Prostate gland (tissue), 2 donors: Measurements from ENCODE around the gene TRAF3. TPM values are rescaled to one million over a fixed set of nuclear protein-coding genes. Genes with fewer than 3 reads are reported as not detected.
A peak's percentile ranks its signal among the peaks of the same experiment; 100 is the strongest.

Experiments
- DNase-seq: peaks from one replicate; pipeline ENCODE4 v3.0.0-alpha.2; 2019; ENCODE audit warnings: low spot score
- H3K27ac ChIP-seq, 2 donors: fragments of 200-600 bp; sonication (generic); 2 replicates each; pipeline ENCODE4 v1.5.1; 2017 to 2019
- H3K27me3 ChIP-seq: fragments of 200-600 bp; sonication (generic); replicated peaks from 2 replicates; pipeline ENCODE4 v1.5.1; 2019; ENCODE audit not compliant: insufficient read depth
- H3K36me3 ChIP-seq, 2 donors: fragments of 200-600 bp; sonication (generic); 1 replicate in 1 of 2; 2 replicates in 1 of 2; pipeline versions ENCODE4 v1.5.1 to v1.8.1; 2017 to 2019
- H3K4me1 ChIP-seq: fragments of 200-600 bp; sonication (generic); replicated peaks from 2 replicates; pipeline ENCODE4 v1.5.1; 2019
- H3K4me3 ChIP-seq, 2 donors: fragments of 200-600 bp; sonication (generic); 2 replicates each; pipeline ENCODE4 v1.5.1; 2017 to 2019
- H3K9me3 ChIP-seq: fragments of 200-600 bp; sonication (generic); 2 replicates; pipeline ENCODE4 v1.5.1; 2017
- POLR2A ChIP-seq: fragments of 450-650 bp; IDR thresholded peaks from one replicate; pipeline ENCODE4 v1.6.1; 2016; ENCODE audit warnings: antibody characterized with exemption, mild to moderate bottlenecking
- POLR2AphosphoS5 ChIP-seq: sonication (generic); formaldehyde crosslinking; IDR thresholded peaks from one replicate; pipeline ENCODE4 v1.6.1; 2017; ENCODE audit warnings: antibody characterized with exemption
- WGBS: methylation state at CpG from one replicate; pipeline ENCODE4 v1.1.5; 2018; 5-methylcytosine and 5-hydroxymethylcytosine counted together
- intact Hi-C: fragments of 100-400 bp; cut with DNase I; formaldehyde crosslinking; loops from one replicate; pipeline ENCODE4 v1.14.2; 2022
- total RNA-seq, 2 donors: library from RNA; depleted of rRNA; stranded (reverse); fragments of >200 nt; gene quantifications; one replicate each; pipeline ENCODE4 v1.1.0, GENCODE V29; 2016
- TF ChIP-seq, protein P1 (sequence below), 4 experiments: fragments of 200-600 bp in 2 of 4; fragments of 450-650 bp in 2 of 4; sonication (generic) in 2 of 4; IDR thresholded peaks; 1 replicate in 3 of 4; 2 replicates in 1 of 4; pipeline ENCODE4 v1.5.1; 2016 to 2019; ENCODE audit warnings: antibody characterized with exemption in 4 of 4, mild to moderate bottlenecking in 2 of 4, moderate library complexity in 2 of 4

The TRAF3 gene
- total RNA-seq, 2 donors from 2014 or later, result 8.3 to 22.0 TPM

DNA sequence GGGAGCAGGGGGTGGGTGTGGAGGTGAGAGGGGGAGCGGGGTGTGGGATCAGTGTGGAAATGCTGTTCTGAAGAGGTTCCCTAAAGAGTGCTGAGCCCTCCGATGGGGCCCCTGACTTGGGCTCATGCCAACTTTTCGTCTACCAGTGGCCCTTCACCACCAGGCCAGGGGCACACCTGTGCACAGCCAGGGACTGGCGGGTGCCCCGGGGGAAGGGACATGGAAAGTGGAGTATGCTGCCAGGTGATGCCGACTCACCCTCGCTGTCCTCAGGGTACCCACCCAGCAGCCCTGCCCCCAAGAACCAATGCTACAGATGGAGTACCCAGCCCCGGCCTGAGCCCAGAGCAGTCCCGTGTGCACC, 171.4 kb downstream of the TRAF3 start:
- H3K4me3 ChIP-seq, result no peak overlapping the region
- no peaks in the 10 kb centered on the region for H3K9me3 ChIP-seq
- intact Hi-C loops, result no loop called here
- WGBS, result 71% methylated on average over 9 of the region's 9 CpGs
- H3K4me1 ChIP-seq, result peaks cover 12% of the 10 kb centered on the region
- no peak overlapping the region for H3K27ac ChIP-seq
- DNase-seq, result no peak
- TF ChIP-seq, protein P1, sequence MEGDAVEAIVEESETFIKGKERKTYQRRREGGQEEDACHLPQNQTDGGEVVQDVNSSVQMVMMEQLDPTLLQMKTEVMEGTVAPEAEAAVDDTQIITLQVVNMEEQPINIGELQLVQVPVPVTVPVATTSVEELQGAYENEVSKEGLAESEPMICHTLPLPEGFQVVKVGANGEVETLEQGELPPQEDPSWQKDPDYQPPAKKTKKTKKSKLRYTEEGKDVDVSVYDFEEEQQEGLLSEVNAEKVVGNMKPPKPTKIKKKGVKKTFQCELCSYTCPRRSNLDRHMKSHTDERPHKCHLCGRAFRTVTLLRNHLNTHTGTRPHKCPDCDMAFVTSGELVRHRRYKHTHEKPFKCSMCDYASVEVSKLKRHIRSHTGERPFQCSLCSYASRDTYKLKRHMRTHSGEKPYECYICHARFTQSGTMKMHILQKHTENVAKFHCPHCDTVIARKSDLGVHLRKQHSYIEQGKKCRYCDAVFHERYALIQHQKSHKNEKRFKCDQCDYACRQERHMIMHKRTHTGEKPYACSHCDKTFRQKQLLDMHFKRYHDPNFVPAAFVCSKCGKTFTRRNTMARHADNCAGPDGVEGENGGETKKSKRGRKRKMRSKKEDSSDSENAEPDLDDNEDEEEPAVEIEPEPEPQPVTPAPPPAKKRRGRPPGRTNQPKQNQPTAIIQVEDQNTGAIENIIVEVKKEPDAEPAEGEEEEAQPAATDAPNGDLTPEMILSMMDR (IDR thresholded peaks at IDR 0.05), result no peak
- TF ChIP-seq POLR2A (no peak), POLR2AphosphoS5 (no peak)
- H3K36me3 ChIP-seq, result peaks cover 8 to 52% of the 10 kb centered on the region in 2 donors
- no peaks in the 10 kb centered on the region for H3K27me3 ChIP-seq

- H3K27ac ChIP-seq, result peak overlapping the region in 1 of 2 donors; percentile 2
- intact Hi-C loops, result no loop called here
- peaks cover 12% of the 10 kb centered on the region for H3K4me1 ChIP-seq
- DNase-seq, result no peak
- peaks cover 7 to 49% of the 10 kb centered on the region in 2 donors for H3K36me3 ChIP-seq
- H3K4me3 ChIP-seq, result no peak overlapping the region
- no peaks in the 10 kb centered on the region for H3K9me3 ChIP-seq
- TF ChIP-seq POLR2AphosphoS5 (no peak), POLR2A (no peak)
- TF ChIP-seq, protein P1 (IDR thresholded peaks at IDR 0.05), result no peak
- WGBS, result 77% methylated on average over 28 of the region's 28 CpGs
- no peaks in the 10 kb centered on the region for H3K27me3 ChIP-seq
Observed at GRCh38 chr14:102949062-102949800, 172.0 kb downstream of the TRAF3 start.

DNA sequence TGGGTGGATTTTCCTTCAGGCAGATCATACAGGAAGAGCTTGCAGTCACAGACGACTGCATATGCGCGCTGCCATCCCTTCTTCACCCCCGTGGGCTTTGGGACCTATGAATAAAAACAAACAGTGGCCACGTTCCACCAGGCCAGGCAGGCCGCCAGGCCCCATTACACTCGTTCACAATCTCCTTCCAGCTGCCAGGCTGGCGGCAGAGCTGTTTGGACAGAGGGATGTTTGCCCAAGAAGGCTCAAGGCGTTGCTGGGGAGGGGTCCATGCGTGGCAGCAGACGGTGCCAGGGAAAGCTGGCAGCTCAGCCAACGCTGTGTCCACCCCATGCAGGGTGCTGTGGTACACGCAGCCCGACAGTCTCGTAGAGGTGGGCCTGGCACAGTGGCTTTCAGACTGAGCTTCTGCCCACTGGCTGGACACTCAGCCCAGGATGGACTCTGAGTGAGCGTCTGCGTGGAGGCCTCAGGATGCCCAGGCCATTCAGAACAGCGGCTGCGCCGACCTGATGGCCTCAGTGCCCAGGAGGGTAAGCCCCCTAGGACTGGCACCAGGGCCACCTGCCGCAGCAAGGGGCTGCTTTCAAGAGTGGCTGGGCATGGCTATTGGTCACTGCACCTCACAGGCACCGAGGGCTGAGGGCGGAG, 172.7 kb downstream of the TRAF3 start:
- peak overlapping the region in 1 of 2 donors; percentile 2 for H3K27ac ChIP-seq

DNA sequence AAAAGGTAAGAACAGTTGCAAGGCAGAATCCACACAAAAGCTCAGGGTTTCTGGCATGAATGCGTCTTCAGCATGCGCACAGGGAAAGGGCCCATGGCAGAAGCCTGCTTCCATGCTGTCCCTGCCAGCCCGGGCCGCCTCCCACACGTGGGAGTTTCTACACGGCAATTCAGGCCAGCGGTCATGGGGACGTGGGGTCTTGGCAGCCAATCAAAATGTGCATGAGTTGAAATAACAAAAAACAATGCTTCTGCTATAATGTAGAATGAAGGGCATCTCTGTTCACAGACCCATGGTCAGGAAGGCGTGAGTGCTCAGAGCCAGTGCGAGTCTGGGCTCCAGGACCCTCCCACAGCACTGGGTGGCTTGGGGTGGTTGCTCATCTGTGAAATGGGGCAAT, 173.8 kb downstream of the TRAF3 start:
- Histone ChIP-seq H3K4me3 (no peak overlapping the region), H3K4me1 (peaks cover 12% of the 10 kb centered on the region), H3K27me3 (no peaks in the 10 kb centered on the region), H3K27ac (no peak overlapping the region), H3K9me3 (no peaks in the 10 kb centered on the region), H3K36me3 (peaks cover 0 to 46% of the 10 kb centered on the region in 2 donors)
- intact Hi-C loops, result no loop called here
- TF ChIP-seq, protein P1 (IDR thresholded peaks at IDR 0.05), result no peak
- TF ChIP-seq POLR2AphosphoS5, result no peak
- TF ChIP-seq POLR2A, result no peak
- no peak for DNase-seq
- 73% methylated on average over 10 of the region's 10 CpGs for WGBS

More for the DNA sequence above, 172.7 kb downstream of the TRAF3 start:
- no peak for TF ChIP-seq POLR2A
- peak; percentile 79 for TF ChIP-seq POLR2AphosphoS5
- TF ChIP-seq, protein P1 (IDR thresholded peaks at IDR 0.05), result no peak
- peak; percentile 80 for DNase-seq
- peaks cover 12% of the 10 kb centered on the region for H3K4me1 ChIP-seq
- 55% methylated on average over 20 of the region's 23 CpGs for WGBS
- no peaks in the 10 kb centered on the region for H3K27me3 ChIP-seq
- H3K36me3 ChIP-seq, result peaks cover 5 to 52% of the 10 kb centered on the region in 2 donors
- no peaks in the 10 kb centered on the region for H3K9me3 ChIP-seq
- no peak overlapping the region for H3K4me3 ChIP-seq
- intact Hi-C loops, result no loop called here

DNA sequence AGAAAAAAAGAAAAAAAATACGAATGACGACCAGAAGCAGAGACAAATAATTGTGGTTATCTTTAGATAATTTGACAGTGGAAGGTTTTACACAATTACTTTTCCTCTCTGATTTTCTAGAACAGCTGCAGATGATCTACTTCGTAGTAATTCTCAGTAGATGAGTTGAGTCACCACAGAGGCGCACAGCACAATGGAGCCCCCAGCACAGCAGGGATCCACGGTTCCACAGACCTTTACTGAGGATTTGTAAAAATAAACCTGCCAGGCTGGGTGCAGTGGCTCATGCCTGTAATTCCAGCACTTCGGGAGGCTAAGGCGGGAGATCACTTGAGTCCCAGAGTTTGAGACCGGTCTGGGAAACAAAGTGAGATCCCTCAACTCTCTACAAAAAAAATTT, 174.6 kb downstream of the TRAF3 start:
- Histone ChIP-seq H3K9me3 (no peaks in the 10 kb centered on the region), H3K4me1 (peaks cover 12% of the 10 kb centered on the region), H3K27ac (no peak overlapping the region), H3K36me3 (peaks cover 0 to 40% of the 10 kb centered on the region in 2 donors), H3K4me3 (no peak overlapping the region), H3K27me3 (no peaks in the 10 kb centered on the region)
- WGBS, result 82% methylated on average over 8 of the region's 8 CpGs
- no peak for DNase-seq
- TF ChIP-seq POLR2AphosphoS5 (no peak), POLR2A (no peak)
- TF ChIP-seq, protein P1 (IDR thresholded peaks at IDR 0.05), result no peak
- intact Hi-C loops, result no loop called here
